HepG2 (cell line): Measurements from ENCODE around the gene ARL16. TPM values are rescaled to one million over a fixed set of nuclear protein-coding genes. Genes with fewer than 3 reads are reported as not detected.
A peak's percentile ranks its signal among the peaks of the same experiment; 100 is the strongest.

Source experiments
- CREB1 ChIP-seq, 2 experiments: fragments of 450-650 bp in 1 of 2; IDR thresholded peaks; 2 replicates each; pipeline ENCODE4 v1.6.1; 2016 to 2017; ENCODE audit warnings: control low read depth in 1 of 2, mild to moderate bottlenecking in 1 of 2, missing compliant biosample characterization in 1 of 2, missing genetic modification characterization in 1 of 2
- ETV5 ChIP-seq: IDR thresholded peaks from 2 replicates; pipeline ENCODE4 v1.6.1; 2018; ENCODE audit warnings: missing biosample characterization, missing genetic modification reagents, inconsistent platforms, borderline replicate concordance
- KLF6 ChIP-seq: IDR thresholded peaks from 2 replicates; pipeline ENCODE4 v1.8.0; 2016; ENCODE audit warnings: missing biosample characterization, missing genetic modification reagents
- PHF8 ChIP-seq: sonication (generic); formaldehyde crosslinking; IDR thresholded peaks from 2 replicates; pipeline ENCODE4 v1.5.0; 2020; ENCODE audit warnings: missing genetic modification reagents
- ZNF207 ChIP-seq: fragments of 450-650 bp; IDR thresholded peaks from 2 replicates; pipeline ENCODE4 v1.6.1; 2016; ENCODE audit warnings: antibody characterized with exemption, borderline replicate concordance
- ZNF235 ChIP-seq: sonication (generic); formaldehyde crosslinking; IDR thresholded peaks from 2 replicates; pipeline ENCODE4 v1.8.1; 2023; ENCODE audit warnings: mild to moderate bottlenecking, missing genetic modification reagents, borderline replicate concordance
- ZNF607 ChIP-seq: sonication (generic); formaldehyde crosslinking; IDR thresholded peaks from 2 replicates; pipeline ENCODE4 v1.5.1; 2020; ENCODE audit warnings: missing genetic modification reagents, mild to moderate bottlenecking, borderline replicate concordance
- ZNF614 ChIP-seq: IDR thresholded peaks from 2 replicates; pipeline ENCODE4 v1.6.1; 2018; ENCODE audit warnings: missing biosample characterization, missing genetic modification reagents, inconsistent platforms, borderline replicate concordance
- ZNF646 ChIP-seq: sonication (generic); formaldehyde crosslinking; IDR thresholded peaks from 2 replicates; pipeline ENCODE4 v1.9.0; 2021; ENCODE audit warnings: mild to moderate bottlenecking, missing genetic modification reagents
- ZSCAN21 ChIP-seq: sonication (generic); formaldehyde crosslinking; IDR thresholded peaks from 2 replicates; pipeline ENCODE4 v1.8.0; 2022; ENCODE audit warnings: mild to moderate bottlenecking, missing genetic modification reagents, moderate library complexity, borderline replicate concordance
- polyA plus RNA-seq, 8 experiments: library from polyadenylated mRNA; depleted of rRNA in 3 of 8; stranded (reverse) in 7 of 8; unstranded in 1 of 8; fragments of >200 nt; fragmentation: Illumina TruSeq in 4 of 8; extraction: Trizol in 4 of 8; gene quantifications; 2 replicates each; pipeline versions ENCODE4 v1.2.1 to v1.2.3, GENCODE V29; 2011 to 2016; ENCODE audit warnings: low read depth in 4 of 8, missing spikeins in 1 of 8, mixed read lengths in 1 of 8; ENCODE audit not compliant: insufficient read depth in 1 of 8
- total RNA-seq, 5 experiments: library from RNA; depleted of rRNA; stranded (reverse); fragments of >200 nt; fragmentation: Illumina TruSeq; extraction: Trizol; gene quantifications; 2 replicates each; pipeline ENCODE4 v1.2.3, GENCODE V29; 2016; ENCODE audit warnings: low read depth in 1 of 5
- TF ChIP-seq, protein P1 (sequence below): sonication (generic); formaldehyde crosslinking; IDR thresholded peaks from 2 replicates; pipeline ENCODE4 v1.4.0; 2020; ENCODE audit warnings: missing genetic modification reagents; ENCODE audit errors: not compliant biosample characterization
- TF ChIP-seq, protein P2 (sequence below): sonication (generic); formaldehyde crosslinking; IDR thresholded peaks from 2 replicates; pipeline ENCODE4 v1.8.0; 2022; ENCODE audit warnings: mild to moderate bottlenecking, missing genetic modification reagents, moderate library complexity
- TF ChIP-seq, protein P3 (sequence below): sonication (generic); formaldehyde crosslinking; IDR thresholded peaks from 2 replicates; pipeline ENCODE4 v1.5.0; 2020; ENCODE audit warnings: missing genetic modification reagents
- TF ChIP-seq, protein P4 (sequence below): IDR thresholded peaks from 2 replicates; pipeline ENCODE4 v1.6.1; 2016; ENCODE audit warnings: control low read depth

The ARL16 gene
- total and polyA plus RNA-seq, 2 of the 13 experiments (the other 11 are each of a cell fraction or from before 2014, with no cell fraction given): 20.8 to 30.8 TPM

DNA sequence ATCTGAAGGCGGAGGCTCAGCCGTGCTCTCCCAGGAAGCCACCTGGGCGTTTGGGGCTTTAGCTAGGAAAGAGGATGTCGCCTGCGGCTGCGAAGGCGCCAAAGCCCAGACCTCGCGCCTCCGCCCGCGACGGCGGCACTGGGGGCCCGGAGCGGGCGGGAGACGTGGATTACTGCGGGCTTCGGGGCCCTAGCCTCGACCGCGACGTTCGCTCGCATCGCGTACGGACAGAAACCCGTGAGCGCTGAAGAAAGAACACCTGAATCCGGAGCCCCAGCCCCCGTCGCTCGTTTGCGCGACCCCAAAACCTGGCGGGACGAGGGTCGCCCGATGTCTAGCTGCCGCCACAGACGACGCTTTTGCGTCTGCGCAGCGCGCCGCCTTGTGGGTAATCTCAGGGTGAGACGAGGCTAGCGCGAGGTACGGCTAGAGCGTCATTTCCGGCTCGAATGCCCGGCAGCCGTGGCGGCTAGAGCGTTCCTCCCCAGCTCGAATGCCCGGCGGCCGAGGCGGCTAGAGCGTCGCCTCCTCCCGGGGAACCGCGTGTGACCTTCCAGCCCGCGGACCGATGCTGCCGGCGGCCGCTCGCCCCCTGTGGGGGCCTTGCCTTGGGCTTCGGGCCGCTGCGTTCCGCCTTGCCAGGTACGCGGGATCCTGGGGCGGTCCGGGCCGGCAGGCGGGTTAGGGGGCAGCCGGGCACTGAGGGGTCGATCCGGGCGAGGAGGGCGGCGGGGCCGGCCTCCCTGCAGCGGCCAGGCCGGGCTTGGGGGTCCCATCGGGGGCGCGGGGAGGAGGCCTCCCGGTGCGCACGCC, 19.5 kb upstream of the ARL16 start, which contains the start of gene MRPL12 (continued):
- no peak for TF ChIP-seq ZNF646 (CRISPR knock-in tag)
- TF ChIP-seq PHF8 (CRISPR knock-in tag): peak; percentile 93
- peak; percentile 87 for TF ChIP-seq KLF6
- TF ChIP-seq CREB1 (IDR thresholded peaks at IDR 0.05): peak; percentile 91
- TF ChIP-seq CREB1 (CRISPR knock-in tag; IDR thresholded peaks at IDR 0.05): peak; percentile 95
- TF ChIP-seq ZNF607 (CRISPR knock-in tag): peak; percentile 94
- TF ChIP-seq ZNF235 (CRISPR knock-in tag): peak; percentile 48; the same call in 1 of the 2 replicates
- no peak for TF ChIP-seq ZNF207
- TF ChIP-seq, protein P1, sequence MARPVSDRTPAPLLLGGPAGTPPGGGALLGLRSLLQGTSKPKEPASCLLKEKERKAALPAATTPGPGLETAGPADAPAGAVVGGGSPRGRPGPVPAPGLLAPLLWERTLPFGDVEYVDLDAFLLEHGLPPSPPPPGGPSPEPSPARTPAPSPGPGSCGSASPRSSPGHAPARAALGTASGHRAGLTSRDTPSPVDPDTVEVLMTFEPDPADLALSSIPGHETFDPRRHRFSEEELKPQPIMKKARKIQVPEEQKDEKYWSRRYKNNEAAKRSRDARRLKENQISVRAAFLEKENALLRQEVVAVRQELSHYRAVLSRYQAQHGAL (CRISPR knock-in tag): peak; percentile 90
- TF ChIP-seq, protein P2, sequence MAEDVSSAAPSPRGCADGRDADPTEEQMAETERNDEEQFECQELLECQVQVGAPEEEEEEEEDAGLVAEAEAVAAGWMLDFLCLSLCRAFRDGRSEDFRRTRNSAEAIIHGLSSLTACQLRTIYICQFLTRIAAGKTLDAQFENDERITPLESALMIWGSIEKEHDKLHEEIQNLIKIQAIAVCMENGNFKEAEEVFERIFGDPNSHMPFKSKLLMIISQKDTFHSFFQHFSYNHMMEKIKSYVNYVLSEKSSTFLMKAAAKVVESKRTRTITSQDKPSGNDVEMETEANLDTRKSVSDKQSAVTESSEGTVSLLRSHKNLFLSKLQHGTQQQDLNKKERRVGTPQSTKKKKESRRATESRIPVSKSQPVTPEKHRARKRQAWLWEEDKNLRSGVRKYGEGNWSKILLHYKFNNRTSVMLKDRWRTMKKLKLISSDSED (CRISPR knock-in tag): no peak; the same call in 1 of the 2 replicates
- TF ChIP-seq ZSCAN21: peak; percentile 96
- peak; percentile 94 for TF ChIP-seq ETV5 (CRISPR knock-in tag)
- peak; percentile 52; the same call in 1 of the 2 replicates for TF ChIP-seq ZNF614
- TF ChIP-seq, protein P3, sequence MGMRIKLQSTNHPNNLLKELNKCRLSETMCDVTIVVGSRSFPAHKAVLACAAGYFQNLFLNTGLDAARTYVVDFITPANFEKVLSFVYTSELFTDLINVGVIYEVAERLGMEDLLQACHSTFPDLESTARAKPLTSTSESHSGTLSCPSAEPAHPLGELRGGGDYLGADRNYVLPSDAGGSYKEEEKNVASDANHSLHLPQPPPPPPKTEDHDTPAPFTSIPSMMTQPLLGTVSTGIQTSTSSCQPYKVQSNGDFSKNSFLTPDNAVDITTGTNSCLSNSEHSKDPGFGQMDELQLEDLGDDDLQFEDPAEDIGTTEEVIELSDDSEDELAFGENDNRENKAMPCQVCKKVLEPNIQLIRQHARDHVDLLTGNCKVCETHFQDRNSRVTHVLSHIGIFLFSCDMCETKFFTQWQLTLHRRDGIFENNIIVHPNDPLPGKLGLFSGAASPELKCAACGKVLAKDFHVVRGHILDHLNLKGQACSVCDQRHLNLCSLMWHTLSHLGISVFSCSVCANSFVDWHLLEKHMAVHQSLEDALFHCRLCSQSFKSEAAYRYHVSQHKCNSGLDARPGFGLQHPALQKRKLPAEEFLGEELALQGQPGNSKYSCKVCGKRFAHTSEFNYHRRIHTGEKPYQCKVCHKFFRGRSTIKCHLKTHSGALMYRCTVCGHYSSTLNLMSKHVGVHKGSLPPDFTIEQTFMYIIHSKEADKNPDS (CRISPR knock-in tag): peak; percentile 26; the same call in 1 of the 2 replicates
- TF ChIP-seq, protein P4, sequence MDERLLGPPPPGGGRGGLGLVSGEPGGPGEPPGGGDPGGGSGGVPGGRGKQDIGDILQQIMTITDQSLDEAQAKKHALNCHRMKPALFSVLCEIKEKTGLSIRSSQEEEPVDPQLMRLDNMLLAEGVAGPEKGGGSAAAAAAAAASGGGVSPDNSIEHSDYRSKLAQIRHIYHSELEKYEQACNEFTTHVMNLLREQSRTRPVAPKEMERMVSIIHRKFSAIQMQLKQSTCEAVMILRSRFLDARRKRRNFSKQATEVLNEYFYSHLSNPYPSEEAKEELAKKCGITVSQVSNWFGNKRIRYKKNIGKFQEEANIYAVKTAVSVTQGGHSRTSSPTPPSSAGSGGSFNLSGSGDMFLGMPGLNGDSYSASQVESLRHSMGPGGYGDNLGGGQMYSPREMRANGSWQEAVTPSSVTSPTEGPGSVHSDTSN: no peak
